ENCODE measurements around the gene SEMA3F. TPM values are rescaled to one million over a fixed set of nuclear protein-coding genes. Genes with fewer than 3 reads are reported as not detected.

The SEMA3F gene
- total and polyA plus RNA-seq, 2 of the 4 experiments (the other 2 are of a cell fraction): 7.3 to 23.3 TPM

- no peak for TF ChIP-seq ELK1 (IDR thresholded peaks at IDR 0.05; ENCODE audit: borderline replicate concordance, low read depth, low read length)
- TF ChIP-seq, protein P1, sequence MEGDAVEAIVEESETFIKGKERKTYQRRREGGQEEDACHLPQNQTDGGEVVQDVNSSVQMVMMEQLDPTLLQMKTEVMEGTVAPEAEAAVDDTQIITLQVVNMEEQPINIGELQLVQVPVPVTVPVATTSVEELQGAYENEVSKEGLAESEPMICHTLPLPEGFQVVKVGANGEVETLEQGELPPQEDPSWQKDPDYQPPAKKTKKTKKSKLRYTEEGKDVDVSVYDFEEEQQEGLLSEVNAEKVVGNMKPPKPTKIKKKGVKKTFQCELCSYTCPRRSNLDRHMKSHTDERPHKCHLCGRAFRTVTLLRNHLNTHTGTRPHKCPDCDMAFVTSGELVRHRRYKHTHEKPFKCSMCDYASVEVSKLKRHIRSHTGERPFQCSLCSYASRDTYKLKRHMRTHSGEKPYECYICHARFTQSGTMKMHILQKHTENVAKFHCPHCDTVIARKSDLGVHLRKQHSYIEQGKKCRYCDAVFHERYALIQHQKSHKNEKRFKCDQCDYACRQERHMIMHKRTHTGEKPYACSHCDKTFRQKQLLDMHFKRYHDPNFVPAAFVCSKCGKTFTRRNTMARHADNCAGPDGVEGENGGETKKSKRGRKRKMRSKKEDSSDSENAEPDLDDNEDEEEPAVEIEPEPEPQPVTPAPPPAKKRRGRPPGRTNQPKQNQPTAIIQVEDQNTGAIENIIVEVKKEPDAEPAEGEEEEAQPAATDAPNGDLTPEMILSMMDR (conservative IDR thresholded peaks at IDR 0.05; ENCODE audit: low read depth, low read length): peak; percentile 87
Observed at GRCh38 chr3:50121072-50122032, 33.8 kb upstream of the SEMA3F start (continued).
